Measurements from ENCODE around the gene E2F1.

DNA sequence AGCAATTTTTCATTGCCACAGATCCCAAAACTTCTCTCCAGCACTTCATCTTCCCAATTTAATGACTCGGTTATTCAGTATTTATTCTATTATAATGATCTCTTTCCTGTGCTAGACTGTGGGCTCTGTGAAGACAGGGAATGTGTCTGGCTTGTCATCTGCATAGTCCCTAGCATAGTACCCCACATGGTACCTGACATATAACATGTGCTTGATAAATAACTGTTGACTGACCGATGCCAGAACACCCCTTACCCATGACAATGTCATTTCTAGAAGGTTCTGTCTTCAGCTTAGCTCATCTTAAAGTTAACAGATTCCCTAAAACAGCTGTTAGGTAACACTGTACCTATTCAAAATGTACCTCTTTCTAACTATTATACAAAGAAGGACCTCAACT is 30.3 kb upstream of the E2F1 start:
- TF ChIP-seq, protein P1, sequence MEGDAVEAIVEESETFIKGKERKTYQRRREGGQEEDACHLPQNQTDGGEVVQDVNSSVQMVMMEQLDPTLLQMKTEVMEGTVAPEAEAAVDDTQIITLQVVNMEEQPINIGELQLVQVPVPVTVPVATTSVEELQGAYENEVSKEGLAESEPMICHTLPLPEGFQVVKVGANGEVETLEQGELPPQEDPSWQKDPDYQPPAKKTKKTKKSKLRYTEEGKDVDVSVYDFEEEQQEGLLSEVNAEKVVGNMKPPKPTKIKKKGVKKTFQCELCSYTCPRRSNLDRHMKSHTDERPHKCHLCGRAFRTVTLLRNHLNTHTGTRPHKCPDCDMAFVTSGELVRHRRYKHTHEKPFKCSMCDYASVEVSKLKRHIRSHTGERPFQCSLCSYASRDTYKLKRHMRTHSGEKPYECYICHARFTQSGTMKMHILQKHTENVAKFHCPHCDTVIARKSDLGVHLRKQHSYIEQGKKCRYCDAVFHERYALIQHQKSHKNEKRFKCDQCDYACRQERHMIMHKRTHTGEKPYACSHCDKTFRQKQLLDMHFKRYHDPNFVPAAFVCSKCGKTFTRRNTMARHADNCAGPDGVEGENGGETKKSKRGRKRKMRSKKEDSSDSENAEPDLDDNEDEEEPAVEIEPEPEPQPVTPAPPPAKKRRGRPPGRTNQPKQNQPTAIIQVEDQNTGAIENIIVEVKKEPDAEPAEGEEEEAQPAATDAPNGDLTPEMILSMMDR (IDR thresholded peaks at IDR 0.05): no peak
- no peak for TF ChIP-seq POLR2A (IDR thresholded peaks at IDR 0.05)

All from esophagus squamous epithelium (tissue), 4 donors.